GM21367 (cell line): ENCODE measurements around the gene ATP5IF1.
A peak's percentile ranks its signal among the peaks of the same experiment; 100 is the strongest.

ENCODE experiments used
- ATAC-seq: cut with Tn5 transposase; IDR thresholded peaks from one replicate; pipeline ENCODE4 v1.9.1; 2021; ENCODE audit not compliant: unreplicated experiment

Gene ATP5IF1

GRCh38 chr1:28236656-28237322 lies 865 bp downstream of the ATP5IF1 start:
- no peak for ATAC-seq

GRCh38 chr1:28239004-28239403 lies 3.1 kb downstream of the ATP5IF1 start:
- no peak for ATAC-seq

GRCh38 chr1:28240024-28240423 lies 4.1 kb downstream of the ATP5IF1 start:
- ATAC-seq: no peak

- ATAC-seq: no peak
These were observed 5.8 kb downstream of the ATP5IF1 start for GRCh38 chr1:28241638-28242241.

DNA sequence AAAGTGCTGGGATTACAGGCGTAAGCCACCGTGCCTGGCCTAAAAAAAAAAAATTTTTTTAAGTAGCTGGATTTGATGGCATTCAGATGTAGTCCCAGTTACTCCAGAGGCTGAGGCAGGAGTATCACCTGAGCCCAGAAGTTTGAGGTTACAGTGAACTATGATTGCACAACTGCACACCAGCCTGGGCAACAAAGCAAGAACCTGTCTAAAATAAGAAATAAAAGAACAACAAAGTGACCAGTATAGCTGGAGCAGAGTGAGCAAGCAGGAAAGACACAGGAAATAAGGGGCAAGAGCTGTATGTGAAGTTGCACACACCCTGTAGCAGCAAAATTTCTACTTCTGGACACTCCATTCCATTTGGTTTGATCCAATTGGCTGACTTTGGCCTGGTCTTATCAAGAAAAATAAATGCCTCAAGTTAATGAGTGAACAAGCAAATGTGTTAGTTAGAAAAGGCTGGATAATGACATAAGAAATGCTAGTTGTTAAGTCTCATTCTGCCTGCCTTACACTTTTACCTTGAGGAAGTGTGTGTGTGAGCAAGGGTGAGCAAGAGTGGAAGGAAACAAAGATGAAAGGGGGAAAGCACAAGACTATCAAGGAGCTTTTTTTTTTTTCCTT lies 7.9 kb downstream of the ATP5IF1 start:
- no peak for ATAC-seq

DNA sequence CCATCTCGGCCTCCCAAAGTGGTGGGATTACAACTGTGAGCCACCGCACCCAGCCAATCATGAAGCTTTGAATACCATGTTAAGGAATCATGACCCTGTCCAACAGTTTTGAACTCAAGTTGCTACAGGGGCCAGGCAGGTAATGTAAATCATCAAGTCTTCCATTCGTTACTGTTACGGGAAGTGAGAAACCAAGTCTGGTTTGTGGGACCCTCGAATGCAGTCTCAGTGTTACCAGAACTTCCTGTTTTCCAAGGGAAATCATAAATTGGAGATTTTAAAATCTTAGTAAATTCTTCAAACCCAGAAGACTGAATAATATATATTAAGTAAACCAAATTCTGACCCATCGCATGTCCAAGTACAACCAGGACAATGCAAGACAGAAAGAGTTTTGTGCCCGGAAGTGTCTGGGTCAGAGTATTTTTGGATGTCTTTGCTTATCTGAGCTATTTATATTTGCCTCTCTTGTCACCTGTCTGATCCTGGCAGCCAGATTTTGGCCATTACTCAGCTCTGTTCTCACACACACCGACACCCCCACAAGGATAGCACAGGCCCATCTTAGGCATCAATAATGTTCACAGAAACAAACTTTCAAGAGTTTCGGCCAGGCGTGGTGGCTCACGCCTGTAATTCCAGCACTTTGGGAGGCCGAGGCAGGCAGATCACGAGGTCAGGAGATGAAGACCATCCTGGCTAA lies 8.8 kb downstream of the ATP5IF1 start:
- ATAC-seq: no peak

DNA sequence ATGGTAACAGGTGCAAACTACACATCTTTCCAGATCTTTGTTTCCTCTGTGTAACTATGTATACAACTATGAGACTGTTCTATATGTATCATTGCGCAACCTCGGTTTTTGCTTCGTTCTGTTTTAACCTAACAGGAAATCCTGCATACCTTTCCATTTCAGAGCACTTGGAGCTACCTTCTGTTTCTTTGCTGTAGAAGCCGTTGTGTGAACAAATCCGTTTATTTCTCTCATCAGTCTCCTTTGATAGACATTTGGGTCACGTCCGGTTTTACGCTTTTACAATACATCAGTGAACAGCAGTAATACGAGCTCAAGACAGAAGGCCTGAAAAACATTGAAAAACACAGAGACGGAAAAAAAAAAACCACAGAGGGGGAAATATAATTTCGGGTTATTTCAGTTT lies 10.5 kb downstream of the ATP5IF1 start:
- ATAC-seq: no peak

DNA sequence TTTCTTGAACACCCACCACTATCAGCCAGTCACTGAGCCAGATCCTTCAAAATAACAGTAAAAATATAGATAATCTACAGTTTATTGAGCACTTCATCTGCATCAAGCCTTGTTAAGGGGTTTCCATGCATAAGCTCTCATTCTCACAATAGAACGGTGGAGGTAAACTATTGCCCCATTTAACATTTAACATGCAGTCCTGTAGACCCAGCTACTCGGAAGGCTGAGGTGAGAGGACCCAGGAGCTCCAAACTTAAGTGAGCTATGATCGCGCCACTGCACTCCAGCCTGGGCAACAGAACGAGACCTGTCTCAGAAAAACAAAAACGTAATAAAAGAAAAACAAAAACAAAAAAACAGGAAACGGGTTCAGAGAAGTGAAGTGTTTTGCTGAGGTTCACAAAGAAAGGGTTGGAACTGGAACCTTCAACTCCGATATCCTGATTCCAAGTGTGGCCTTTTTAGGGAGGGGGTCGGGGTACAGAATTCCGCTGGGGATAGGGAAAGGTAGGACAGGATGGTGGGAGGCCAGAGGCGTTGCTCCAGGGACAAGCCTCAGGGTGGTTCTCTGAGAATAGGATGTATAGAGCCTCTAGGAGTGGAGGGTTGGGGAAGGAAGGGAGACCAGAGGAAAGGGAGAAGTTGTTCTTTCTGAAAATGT lies 11.8 kb downstream of the ATP5IF1 start:
- no peak for ATAC-seq

DNA sequence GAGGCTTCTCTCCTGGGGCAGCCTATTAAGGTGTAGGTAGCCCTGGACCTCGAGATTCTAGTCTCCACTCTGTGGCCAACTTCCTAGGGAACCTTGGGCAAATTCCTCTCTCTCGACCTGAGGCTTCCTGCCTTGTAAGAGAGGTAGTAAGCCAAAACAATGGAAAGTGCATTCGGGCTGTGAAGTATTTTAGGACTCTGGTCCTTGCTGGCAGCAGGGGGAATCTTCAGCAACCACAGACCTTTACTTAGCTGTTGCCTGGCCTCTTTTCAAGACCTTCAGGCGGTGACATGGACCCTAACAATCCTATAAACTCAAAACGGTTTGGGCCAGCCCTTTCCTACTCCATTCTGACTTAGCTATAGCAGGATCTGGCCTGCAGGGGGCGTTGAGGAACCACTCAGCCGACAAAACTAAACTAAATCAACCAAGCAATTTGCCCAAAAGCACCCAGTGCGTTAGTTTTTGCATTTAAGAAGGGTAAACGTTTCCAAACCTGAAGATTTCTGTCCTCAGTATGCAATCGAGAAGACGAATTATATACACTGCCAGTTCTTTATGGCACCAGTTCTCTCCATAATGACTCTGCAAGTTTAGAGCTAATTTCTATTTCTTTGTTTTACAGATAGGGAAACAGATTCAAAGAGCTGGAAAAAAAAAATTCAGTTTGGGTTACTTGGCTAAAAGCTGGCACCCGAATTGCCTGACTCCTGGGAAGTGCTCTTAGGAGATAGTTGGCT lies 12.5 kb downstream of the ATP5IF1 start:
- ATAC-seq: no peak

DNA sequence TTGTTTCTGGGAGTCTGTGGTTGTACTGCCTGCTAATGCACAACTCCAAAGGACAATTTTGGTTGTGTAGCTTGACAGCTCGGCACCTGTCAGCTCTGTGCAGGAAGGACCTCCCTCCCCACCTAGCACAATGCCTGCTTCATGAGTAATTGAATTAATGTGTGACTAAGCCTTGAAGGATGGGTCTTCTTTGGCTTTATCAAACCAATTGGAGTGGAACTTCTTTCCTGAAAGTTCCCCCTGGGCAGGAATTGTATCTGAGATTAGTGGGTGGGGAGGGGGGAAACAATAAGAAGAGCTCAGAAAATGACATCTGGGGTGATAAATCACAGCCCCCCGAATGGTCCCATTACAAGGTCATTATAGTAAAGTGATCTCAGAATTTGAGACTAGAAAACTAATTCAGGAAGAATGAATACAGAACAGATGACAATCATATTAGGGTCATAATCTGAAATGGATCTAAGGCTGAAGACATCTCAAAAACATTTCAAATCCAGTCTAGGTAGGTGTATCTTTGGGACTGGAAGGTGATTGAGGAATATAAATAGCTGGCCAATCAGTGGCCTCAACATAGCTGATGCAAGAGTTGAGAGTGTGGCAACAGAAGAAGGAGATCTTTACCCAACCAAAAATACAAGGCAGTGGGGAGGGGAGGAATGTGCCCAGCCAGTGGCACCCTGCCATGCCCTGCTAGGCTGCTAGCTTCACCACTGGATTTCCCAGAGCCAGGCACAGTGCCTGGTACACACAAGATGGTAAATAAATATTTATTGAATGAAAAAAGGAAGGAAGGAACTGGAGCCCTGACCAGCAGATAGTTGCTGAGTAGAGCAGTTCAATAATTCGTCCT lies 13.3 kb downstream of the ATP5IF1 start:
- ATAC-seq: no peak

GRCh38 chr1:28249866-28250295 lies 14.0 kb downstream of the ATP5IF1 start:
- ATAC-seq: no peak

DNA sequence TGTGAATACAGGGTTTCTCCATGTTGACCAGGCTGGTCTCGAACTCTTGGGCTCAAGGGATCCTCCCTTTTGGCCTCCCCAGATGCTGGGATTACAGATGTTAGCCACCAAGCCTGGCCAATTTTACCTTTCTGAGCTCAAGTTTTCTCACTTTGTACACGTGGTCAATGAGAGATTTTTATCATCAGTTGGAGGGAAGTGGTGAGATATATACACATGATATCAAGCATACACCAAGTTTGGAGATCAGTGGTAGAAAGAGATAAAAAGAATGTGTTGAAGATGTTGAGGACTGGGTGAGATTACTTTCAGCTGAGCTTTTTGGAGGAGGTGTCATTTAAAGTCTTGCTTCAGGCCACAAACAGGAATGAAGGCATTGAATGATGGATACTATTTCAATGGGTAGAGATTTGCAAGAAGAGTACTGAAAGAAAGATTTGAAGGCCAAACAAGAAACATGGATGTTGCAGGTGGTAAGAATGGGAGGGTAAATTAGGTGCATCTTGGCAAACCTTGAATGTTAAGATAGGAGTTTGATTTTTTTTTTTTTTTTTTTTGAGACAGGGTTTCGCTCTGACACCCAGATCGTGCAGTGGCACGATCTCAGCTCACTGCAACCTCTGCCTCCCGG lies 20.4 kb downstream of the ATP5IF1 start:
- no peak for ATAC-seq

DNA sequence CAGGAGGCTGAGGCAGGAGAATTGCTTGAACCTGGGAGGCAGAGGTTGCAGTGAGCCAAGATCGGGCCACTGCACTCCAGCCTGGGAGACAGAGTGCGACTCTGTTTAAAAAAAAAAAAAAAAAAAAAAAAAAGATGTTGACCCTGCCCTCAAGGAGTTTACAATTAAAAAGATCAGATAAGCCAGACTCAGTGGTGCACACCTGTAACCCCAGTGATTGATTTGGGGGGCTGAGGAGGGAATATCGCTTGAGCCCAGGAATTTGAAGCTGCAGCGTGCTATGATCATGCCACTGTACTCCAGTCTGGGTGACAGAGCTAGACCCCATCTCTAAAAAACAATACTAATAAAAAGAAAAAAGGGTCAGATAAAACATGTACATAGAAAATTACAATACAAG lies 21.8 kb downstream of the ATP5IF1 start:
- no peak for ATAC-seq

- ATAC-seq: no peak
These were observed 22.8 kb downstream of the ATP5IF1 start for GRCh38 chr1:28258628-28259251.

- ATAC-seq: peak; percentile 88
These were observed 23.5 kb downstream of the ATP5IF1 start, which contains the start of gene SESN2 for GRCh38 chr1:28259252-28259933. TSS of gene SESN2 (plus strand) at chr1:28259518. CDS start at chr1:28259848, 330 bp downstream.

- no peak for ATAC-seq
These were observed 24.2 kb downstream of the ATP5IF1 start for GRCh38 chr1:28259934-28260802.

DNA sequence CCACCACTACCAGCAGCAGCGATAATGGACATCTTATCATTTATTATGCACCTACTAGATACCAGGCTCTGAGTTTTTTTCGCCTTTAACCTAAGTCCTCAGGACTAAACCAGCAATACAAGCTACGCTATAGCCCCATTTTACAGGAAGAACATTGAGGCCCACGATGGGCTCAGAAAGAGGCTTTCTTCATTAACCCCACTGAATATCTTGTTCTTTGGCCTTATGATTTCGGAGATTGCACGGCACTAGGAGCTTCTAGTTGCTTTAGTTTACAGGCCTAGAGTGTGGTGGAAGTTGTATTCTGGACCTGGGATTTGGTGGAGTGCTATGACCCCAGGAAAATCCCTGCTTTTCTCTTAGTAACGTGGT lies 24.9 kb downstream of the ATP5IF1 start:
- no peak for ATAC-seq
